Measurements from ENCODE around the gene PDE4D.

The PDE4D gene

DNA sequence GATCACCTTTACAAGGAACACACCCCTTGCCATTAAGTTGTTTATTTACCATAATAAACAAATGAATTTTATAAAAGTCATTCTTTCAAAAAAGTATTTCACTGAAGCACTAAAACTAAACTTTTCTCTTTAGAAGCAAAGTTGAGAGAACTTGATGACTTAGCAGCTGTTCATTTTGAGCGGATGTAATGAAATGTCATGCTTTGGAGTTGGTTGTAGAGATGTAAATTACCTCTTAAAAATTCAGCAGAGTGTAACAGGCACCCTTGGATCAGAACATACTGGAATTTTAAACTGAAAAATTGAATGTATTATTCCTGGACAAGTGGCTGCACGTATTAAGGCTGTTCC, 617.2 kb downstream of the PDE4D start:
- in situ Hi-C loops (cut with HindIII; ENCODE audit: low sequenced_read_pairs): no loop called here

DNA sequence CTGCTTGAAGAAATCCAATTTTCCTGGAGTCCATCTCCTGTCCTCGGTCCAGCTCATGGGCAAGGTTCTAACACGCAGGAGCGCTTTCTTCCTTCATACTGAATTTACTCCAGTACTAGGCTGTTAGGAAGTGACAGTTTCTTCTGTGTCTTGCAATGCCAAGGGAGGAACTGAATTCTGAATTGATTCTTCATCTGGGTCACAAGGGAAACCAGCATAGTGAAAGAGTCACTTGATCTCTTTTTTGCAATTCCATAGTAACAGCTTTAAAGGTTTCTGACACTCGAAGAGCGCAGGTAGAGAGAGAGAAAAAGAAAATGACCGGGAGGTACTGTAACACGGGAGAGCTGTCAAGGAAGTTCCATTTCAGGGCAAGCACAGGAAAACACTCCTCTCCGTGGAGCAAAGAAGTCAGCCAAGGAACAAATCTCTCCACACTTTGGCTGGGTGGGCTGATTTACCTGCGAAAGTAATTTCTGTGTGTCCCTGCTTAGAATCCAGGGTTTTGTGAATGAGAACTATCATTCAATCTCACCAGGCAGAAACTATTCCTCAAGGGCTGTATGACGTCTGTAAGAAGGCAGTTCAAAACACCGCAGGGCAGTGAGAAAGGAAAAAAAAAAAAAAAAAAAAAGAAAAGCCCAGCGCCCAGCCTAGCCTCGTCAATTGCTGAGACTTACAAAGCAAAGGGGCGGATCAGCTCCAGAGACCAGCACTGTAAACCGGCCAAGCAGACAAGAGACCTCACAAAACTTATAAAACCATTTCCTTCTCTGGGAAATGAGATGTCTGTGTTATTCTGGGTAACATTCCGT, 617.8 kb downstream of the PDE4D start:
- in situ Hi-C loops (cut with HindIII; ENCODE audit: low sequenced_read_pairs): no loop called here

DNA sequence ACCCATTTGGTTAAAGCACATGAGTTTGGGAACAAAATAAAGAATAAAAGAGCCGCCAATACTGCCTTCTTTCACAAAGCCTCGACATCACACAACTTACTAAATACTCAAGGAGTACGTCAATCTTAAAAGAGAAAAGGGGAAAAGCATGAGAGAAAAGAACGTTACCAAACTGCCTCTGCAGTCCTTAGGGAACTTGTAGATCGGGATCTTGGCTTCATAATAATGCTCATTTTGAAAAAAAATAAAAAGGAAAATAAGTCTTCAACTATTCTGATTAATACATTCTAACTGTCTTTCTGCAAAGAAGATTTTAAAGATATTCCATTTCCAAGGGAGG, 618.4 kb downstream of the PDE4D start:
- in situ Hi-C loops (cut with HindIII; ENCODE audit: low sequenced_read_pairs): no loop called here

DNA sequence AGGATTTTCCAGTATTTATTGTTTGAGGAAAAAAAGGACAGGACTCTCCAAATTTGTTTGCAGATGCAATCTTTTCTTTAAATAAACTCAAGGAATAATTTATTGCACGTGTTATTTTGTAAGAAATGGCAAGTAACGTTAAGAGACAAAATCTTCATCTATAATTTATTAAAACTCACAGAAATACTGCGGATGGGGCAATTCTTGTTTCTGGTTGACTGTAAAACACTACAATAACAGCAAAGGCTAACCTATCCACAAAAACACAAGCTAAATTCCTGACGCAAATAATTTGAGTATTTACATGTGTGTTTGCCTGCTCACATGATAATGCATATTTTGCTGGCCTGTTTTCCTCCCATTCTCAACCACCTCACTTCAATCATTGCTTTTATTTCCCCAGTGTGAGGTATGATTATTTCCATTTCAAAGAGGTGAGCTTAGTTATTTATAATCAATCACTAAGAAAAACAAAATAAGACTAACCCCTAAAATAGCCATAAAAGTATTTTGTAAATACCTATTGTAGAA, 619.4 kb downstream of the PDE4D start:
- in situ Hi-C loops (cut with HindIII; ENCODE audit: low sequenced_read_pairs): no loop called here

DNA sequence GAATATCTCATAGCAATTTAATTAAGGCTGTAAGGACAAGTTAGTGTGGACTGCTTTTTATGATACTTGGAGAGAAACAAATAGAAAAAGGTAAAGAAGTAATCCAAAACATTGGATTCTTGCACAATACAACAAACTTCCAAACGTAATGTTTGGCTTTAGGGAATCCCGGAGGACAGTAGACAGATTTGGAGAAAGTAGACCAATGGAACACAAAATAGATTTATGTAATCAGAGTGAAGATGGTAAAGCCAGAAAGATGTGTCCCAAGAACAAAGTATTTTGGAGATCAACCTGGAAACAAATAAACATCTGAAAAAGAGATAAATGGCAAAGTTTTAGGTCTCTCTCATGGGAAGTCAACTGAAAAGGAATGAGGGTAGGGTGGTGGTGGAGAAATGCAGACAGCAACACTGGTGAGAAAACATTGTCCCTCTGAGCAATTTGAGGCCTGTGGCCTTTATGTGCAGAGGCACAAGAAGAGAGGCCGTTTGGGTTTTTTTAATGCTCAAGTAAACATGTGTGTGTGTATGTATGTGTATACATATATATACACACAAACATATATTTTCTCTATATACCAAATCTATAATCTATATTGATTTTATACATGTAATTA, 620.6 kb downstream of the PDE4D start:
- in situ Hi-C loops (cut with HindIII; ENCODE audit: low sequenced_read_pairs): no loop called here

DNA sequence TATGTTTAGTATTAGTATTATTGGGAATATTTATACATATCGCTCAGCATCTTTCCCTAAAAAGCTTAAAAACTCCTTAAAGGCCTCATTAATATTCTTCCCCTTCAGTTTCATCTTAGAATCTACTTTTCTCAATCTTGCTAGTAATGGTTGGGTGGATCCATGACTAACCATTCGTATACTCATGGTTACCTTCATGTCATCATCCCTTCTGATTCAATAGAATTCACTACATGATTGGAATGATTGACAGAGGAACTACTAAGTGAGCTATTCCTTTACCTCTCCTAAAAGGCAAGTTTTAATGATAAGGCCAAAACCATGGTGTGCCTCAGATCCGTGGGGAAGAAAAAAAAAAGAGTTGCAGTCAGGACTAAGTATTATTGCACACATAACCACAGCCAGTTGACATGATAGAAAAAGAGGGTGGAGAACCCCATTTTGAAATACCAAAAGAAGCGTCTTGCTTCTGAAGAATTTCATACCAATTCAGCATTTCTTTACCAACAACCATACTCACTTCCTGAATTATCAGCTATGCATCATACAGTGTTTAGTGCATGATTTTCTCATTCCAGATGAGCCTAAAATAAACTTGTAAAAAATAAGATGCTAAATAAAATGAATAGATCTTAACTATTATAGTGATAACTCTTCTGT, 624.6 kb downstream of the PDE4D start:
- in situ Hi-C loops (cut with HindIII; ENCODE audit: low sequenced_read_pairs): no loop called here

DNA sequence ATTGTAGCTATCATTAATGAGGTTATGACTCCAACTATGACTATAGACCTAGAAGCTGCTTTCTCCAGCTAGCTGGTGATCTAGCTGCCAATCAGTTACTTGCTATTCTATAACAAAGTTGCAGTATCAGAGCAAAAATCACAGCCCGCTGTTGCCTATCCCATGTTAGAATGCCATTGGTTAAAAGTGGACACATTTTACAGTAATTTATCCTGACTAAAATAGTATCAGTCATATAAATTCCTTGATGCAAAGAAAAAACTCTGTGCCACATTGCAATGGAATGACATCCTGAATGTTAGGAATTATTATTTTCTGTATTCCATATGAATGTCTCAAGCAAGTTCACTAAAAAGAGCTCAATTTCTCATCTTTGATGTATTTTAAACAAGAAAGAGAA, 626.5 kb downstream of the PDE4D start:
- in situ Hi-C loops (cut with HindIII; ENCODE audit: low sequenced_read_pairs): no loop called here

DNA sequence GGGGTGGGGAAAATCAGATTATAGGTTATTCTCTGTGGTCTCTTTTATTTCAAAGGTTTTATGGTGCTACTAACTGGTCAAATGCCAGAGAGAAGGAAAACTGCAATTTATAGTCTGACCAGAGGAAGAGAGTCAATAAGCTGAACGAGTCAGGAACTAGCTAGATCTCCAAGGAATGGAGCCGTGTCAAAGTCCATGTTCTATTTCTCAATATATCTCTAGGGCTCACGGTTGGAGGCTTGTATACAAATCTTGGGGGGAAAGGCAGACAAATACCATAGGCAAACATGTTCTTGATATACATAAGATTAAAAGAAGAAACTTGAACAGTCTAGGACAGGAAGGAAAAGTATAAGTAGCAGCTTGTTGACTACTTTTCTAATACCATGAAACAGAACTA, 627.1 kb downstream of the PDE4D start:
- in situ Hi-C loops (cut with HindIII; ENCODE audit: low sequenced_read_pairs): no loop called here

DNA sequence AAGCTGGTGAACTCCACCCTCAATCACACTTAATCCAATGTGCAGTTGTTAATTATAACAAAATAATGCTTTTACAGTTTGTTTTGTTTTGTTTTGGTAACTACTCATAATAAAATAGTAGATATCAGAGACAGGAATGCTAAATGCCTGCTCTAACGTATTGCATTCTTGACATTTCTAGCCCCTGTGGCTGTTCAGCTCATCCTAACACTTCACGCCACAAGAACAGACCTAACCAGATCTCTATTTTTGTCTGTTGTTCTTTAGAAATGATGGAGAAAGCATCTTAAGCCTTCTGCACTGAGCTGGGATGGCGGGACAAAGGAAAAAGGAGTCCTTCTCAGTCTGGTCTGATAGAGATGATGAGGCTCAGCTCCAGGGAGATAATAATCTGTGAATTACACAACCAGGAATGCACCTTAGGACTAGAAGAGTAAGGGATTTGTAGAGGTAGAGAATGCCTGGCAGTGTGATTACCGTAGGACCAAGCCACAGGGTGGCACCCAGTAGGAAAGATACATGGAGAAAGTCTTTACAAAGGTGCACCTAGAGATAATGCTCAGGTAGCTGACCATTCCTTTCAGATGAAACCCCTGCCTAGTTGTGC, 628.8 kb downstream of the PDE4D start:
- in situ Hi-C loops (cut with HindIII; ENCODE audit: low sequenced_read_pairs): no loop called here

DNA sequence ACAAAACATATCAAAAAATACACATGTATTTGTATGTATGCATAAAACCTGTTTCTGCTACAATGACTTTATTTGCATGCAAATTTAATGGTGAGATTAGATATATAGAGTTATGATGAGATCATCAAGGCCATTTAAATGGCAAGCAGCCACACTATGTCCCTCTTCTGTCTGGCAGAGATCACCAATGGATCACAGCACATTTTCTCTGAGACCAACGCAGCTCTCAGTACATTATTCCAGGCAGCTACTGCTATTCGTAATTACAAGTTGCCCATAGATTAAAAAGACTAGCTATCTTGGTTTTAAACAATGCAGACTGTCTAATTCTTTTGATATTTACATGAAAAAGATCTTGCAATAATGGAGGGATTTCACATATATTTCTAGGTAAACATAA, 629.5 kb downstream of the PDE4D start:
- in situ Hi-C loops (cut with HindIII; ENCODE audit: low sequenced_read_pairs): no loop called here

DNA sequence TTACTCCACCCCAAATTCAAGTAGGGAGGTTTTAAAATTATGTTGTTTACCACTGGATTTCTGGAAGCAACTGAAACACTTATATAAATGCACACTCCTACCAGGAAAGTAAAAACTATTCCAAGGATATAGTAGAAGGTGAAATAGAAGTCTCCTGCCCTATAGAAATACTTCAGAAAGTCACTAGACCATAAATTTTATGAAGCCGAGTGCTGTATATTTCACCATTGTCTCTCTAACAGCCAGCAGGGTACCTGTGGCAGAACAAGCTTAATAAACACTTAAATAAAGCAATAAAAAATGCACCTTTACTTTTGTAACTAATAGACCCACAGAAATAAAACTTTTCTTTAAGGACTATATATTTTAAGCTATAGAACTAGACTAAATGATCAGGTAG, 631.6 kb downstream of the PDE4D start:
- in situ Hi-C loops (cut with HindIII; ENCODE audit: low sequenced_read_pairs): no loop called here

DNA sequence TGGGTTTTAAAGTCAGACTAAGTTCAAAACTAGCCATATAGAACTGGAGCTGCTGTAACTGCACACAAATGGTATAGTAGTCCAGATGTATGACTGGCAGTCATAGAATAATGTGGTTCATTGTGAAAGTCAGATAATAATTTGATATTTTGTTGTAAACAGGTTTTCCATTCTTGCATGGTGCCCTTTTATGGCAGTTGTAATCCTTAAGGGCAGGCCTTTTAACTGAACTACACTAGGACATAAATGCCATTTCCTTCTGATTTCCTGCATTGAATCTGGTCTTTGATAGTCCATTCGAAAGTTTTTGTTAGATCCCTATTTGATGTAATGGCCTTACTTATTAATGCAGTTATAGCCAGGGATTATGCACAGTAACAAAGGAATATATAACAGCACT, 632.6 kb downstream of the PDE4D start:
- in situ Hi-C loops (cut with HindIII; ENCODE audit: low sequenced_read_pairs): no loop called here

DNA sequence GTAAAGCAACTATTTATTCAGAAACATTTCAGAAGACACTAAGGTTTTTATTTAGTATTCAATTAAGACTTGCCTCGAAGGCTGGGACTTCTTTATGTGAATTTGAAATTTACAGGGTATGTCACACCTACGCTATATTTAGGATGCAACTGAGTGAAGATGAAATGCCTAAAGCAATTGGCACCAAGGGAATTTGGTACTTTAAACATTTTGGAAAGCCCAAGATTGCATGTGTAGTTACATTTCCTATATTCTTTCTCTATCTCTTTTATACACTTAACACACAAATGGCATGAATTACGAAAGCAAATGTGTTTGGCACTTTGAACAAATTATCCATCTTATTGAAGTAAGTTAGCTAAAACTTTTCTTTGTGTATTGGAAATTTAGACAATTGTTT, 633.3 kb downstream of the PDE4D start:
- in situ Hi-C loops (cut with HindIII; ENCODE audit: low sequenced_read_pairs): no loop called here

DNA sequence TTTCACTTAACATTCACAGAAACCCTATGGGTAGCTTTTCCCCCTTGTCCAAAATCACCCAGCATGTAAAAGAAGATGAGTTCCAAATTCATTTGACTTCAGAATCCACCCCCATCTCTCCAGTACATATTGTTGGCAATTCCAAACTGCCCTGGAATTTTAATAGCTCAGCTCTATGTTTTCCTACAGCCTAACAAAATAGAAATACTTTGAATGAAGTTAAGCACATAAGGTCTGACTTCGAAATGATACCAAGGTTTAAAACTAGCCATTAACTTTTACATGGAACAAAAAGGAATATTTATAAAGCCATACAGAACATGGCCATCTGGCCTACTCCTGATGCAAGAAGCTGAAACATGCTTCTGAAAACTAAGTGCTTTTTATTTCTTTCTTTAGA, 634.3 kb downstream of the PDE4D start:
- in situ Hi-C loops (cut with HindIII; ENCODE audit: low sequenced_read_pairs): no loop called here

DNA sequence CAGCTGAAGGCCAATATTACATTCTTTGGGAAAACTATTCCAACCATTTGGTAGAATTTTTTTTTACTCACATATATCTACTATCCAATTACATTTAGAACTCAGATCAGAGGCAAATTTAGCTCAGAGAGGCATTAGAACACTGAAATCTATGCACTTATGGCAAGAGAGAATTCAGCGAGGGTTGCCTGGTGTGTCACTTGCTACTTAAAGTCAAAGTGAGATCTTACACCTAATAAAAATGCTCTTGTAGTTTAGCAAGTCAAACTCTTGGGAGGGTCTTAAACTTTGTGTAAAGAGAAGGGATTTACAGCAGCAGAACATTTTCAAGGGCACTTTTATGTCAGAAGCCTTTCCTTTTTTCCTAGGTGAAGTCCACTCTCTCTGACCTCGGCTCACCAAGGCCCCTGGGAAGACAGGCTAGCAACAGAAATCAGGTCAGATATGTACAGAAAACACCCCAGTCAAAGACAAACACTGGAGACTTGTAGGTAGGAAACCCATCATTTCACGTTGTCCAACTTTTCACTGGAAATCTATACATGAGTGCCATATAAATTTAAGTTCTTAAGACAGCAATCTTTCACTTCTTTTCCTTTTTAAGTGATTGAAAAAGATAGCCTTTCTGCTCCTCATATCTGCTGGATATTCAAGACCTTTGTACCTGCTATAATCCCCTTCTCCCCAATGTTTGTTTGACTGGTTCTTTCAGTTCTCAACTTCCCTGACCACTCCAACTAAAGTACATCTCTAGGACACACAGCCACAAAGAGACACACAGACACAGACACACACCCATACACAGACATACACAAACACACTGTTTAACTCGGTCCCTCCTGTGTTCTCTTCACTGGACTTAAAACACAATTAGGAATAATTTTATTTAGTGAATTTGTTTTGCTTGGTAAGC, 635.8 kb downstream of the PDE4D start:
- in situ Hi-C loops (cut with HindIII; ENCODE audit: low sequenced_read_pairs): no loop called here

DNA sequence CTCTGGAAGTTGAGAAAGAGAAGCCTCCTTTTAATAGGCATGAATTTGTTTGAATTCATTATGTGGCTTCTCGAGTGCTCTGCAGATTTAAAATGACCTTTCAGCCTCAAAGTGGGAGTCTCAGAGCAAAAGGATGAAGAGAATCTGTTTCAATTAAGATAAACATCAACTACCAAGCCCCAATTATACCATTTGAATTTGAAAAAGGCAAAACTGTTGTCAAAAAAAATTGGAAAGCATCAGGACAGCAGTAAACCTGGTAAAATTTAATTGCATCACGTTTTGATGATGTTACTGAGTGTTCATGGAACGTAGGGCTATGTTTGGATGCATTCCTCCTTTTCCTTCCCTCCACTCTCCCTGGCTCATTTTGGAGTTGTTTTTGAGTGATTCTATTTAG, 637.2 kb downstream of the PDE4D start:
- in situ Hi-C loops (cut with HindIII; ENCODE audit: low sequenced_read_pairs): no loop called here

DNA sequence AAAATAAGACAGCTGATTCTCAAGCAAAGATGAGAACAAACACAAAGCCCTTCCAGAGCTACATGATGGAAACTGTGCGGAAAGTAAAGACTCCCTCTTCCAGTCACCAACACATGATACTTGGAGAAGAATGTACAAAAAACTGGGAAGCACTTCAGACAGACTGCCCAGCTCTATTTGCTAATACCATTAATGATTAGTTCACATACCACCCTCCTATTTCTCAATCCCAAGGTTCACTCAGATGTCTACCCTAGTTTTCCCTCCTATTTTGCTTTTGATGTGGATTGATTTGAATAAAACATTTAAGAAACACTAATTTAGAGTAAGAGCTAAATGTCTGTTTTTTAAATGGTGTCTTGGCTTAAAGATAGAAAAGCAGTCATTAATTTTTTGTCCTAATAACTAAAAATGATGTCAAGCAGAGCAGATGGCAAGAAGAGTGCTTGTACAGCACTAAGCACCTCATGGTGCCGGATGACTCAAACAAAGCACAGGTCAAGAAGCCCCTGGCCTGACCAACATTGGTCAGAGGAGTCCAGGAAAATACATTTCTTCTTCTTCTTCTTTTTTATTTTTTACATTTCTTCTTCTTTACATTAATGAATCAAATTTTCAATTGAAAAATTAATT, 639.4 kb downstream of the PDE4D start:
- in situ Hi-C loops (cut with HindIII; ENCODE audit: low sequenced_read_pairs): no loop called here

DNA sequence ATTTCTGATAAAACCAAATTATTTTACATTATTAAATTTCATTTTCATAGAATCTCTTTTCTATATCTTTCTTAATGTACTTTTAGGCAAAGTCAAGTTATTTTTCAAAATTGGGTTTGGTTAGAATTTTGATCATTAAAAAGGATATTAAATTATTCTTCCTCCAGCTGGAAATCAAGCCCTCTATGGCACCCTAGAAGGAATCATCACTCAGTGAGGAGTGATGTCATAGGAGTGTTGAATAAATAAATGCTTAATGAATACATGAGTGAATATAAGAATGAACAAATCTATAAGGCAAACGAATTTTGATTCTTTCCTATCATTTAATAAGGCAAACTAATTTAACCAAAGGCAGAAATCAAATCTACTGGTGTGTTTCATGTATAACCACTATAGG, 639.9 kb downstream of the PDE4D start:
- in situ Hi-C loops (cut with HindIII; ENCODE audit: low sequenced_read_pairs): no loop called here

DNA sequence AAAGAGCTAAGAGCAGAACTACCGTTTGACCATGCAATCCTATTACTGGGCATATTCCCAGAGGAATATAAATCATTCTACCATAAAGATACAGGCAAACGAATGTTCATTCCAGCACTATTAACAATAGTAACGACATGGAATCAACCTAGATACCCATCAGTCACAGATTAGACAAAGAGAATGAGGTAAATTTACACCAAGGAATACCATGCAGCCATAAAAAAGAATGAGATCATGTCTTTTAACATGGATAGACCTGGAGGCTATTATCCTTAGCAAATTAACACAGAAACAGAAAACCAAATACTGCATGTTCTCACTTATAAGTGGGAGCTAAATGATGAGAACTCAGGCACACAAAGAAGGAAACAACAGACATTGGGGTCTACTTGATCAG, 641.9 kb downstream of the PDE4D start:
- in situ Hi-C loops (cut with HindIII; ENCODE audit: low sequenced_read_pairs): no loop called here

DNA sequence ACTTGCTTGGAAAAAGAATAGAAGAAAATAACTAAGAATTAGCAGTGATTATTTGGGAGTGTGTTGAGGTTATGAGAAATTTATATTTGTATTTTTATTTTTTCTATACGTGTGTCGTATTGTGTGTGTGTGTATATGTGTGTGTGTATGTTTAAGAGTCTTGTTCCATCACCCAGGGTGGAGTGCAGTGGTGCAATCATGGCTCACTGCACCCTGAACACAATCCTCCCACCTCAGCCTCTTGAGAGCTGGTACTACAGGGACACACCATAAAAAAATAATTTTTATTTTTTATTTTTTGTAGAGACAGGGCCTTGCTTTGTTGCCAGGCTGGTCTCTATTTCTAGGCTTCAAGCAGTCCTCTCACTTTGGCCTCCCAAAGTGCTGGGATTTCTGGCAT, 643.8 kb downstream of the PDE4D start:
- in situ Hi-C loops (cut with HindIII; ENCODE audit: low sequenced_read_pairs): no loop called here
